ENCODE measurements around the gene TRIO.

The TRIO gene

GRCh38 chr5:14173377-14174229, 30.5 kb downstream of the TRIO start:
- Mint-ChIP-seq H3K27me3 (no peaks in the 10 kb centered on the region), H3K27ac (peak overlapping the region; percentile 77), H3K36me3 (peaks cover 2 to 3% of the 10 kb centered on the region in 2 donors), H3K4me3 (peak overlapping the region; percentile 71 to 77), H3K4me1 (peaks cover 52 to 74% of the 10 kb centered on the region in 2 donors), H3K9me3 (no peaks in the 10 kb centered on the region)
- DNase-seq (no peak), ATAC-seq (replicated peaks) (peak; percentile 30 to 34)

- H3K9me3 Mint-ChIP-seq = no peaks in the 10 kb centered on the region
- H3K27me3 Mint-ChIP-seq = no peaks in the 10 kb centered on the region
- H3K4me1 Mint-ChIP-seq = peaks cover 46 to 72% of the 10 kb centered on the region in 2 donors
- no peak for DNase-seq
- peak overlapping the region; percentile 71 to 77 for H3K4me3 Mint-ChIP-seq
- peak; percentile 42 to 50 for ATAC-seq (replicated peaks)
- H3K36me3 Mint-ChIP-seq = peaks cover under 1 to 2% of the 10 kb centered on the region in 2 donors
- H3K27ac Mint-ChIP-seq = peak overlapping the region; percentile 77
Measured at GRCh38 chr5:14174230-14174636, 31.1 kb downstream of the TRIO start.

GRCh38 chr5:14175381-14175780, 32.2 kb downstream of the TRIO start:
- no peak for ATAC-seq (replicated peaks)
- H3K9me3 Mint-ChIP-seq = no peaks in the 10 kb centered on the region
- H3K4me1 Mint-ChIP-seq = peaks cover 40 to 63% of the 10 kb centered on the region in 2 donors
- peaks cover 0 to 2% of the 10 kb centered on the region in 2 donors for H3K36me3 Mint-ChIP-seq
- H3K27ac Mint-ChIP-seq = no peak overlapping the region
- H3K4me3 Mint-ChIP-seq = no peak overlapping the region
- H3K27me3 Mint-ChIP-seq = no peaks in the 10 kb centered on the region
- no peak for DNase-seq

DNA sequence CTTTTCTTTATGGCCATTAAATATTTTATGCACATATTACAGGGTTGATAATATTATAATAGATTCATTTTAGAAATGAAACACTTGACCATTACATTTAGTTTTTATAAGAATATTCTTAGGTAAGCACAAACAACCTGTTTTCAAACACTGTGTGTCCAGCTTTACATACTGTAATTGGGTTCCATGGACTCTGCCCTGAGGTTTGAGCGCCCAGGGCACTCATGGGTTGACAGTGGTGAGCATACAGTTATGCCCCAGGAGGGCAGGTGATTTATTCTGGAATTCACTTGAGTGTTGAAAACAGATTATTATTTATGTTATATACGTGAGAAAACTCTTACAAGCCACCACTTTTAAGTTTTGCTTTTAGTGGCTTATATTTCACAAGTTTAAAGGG, 33.7 kb downstream of the TRIO start:
- Mint-ChIP-seq H3K4me1 (peaks cover 37 to 62% of the 10 kb centered on the region in 2 donors), H3K4me3 (no peak overlapping the region), H3K27ac (no peak overlapping the region), H3K36me3 (peaks cover under 1 to 2% of the 10 kb centered on the region in 2 donors), H3K9me3 (no peaks in the 10 kb centered on the region), H3K27me3 (no peaks in the 10 kb centered on the region)
- ATAC-seq (replicated peaks) = no peak
- DNase-seq = no peak

GRCh38 chr5:14177634-14178033, 34.5 kb downstream of the TRIO start:
- Mint-ChIP-seq H3K27ac (peak overlapping the region; percentile 62), H3K27me3 (no peaks in the 10 kb centered on the region), H3K9me3 (no peaks in the 10 kb centered on the region), H3K4me3 (no peak overlapping the region), H3K4me1 (peaks cover 34 to 60% of the 10 kb centered on the region in 2 donors), H3K36me3 (peaks cover 2 to 3% of the 10 kb centered on the region in 2 donors)
- DNase-seq = no peak
- ATAC-seq (replicated peaks) = no peak

GRCh38 chr5:14178091-14178490, 34.9 kb downstream of the TRIO start:
- ATAC-seq (replicated peaks) (no peak), DNase-seq (no peak)
- Mint-ChIP-seq H3K27ac (no peak overlapping the region), H3K27me3 (no peaks in the 10 kb centered on the region), H3K4me1 (peaks cover 34 to 60% of the 10 kb centered on the region in 2 donors), H3K36me3 (peaks cover 0 to 7% of the 10 kb centered on the region in 2 donors), H3K9me3 (no peaks in the 10 kb centered on the region), H3K4me3 (no peak overlapping the region)

DNA sequence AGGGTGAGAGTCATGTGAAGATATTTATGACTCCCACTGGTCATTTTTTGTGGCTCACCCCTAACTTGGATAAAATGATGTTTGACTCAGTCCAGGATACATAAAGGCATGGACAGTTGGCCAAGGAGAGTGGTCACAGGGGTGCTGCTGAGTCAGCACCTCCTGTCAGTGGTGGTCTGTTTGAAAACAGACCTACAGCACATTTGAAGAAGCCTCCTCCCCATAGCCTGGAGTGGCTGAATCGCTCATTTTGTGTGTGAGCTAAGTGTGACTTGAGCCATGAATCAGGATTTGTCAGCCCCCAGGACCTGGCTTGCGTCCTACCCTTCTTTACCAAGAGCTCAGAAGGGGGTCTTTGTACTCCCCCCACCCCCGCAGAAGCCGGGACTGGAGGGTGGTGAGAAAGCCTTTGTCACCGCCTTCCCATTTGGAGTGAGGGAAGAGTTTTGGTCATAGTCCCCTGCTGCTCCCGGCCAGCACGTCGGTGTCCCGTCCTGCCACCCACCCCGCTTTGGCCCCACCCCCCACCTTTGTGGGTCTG, 35.6 kb downstream of the TRIO start:
- Mint-ChIP-seq H3K27me3 (no peaks in the 10 kb centered on the region), H3K4me3 (no peak overlapping the region), H3K27ac (no peak overlapping the region), H3K9me3 (no peaks in the 10 kb centered on the region), H3K4me1 (peaks cover 32 to 60% of the 10 kb centered on the region in 2 donors), H3K36me3 (peaks cover 0 to 7% of the 10 kb centered on the region in 2 donors)
- ATAC-seq (replicated peaks) (no peak), DNase-seq (no peak)

- Mint-ChIP-seq H3K9me3 (no peaks in the 10 kb centered on the region), H3K36me3 (peaks cover 0 to 7% of the 10 kb centered on the region in 2 donors), H3K27ac (no peak overlapping the region), H3K27me3 (no peaks in the 10 kb centered on the region), H3K4me3 (no peak overlapping the region), H3K4me1 (peaks cover 28 to 60% of the 10 kb centered on the region in 2 donors)
- no peak for ATAC-seq (replicated peaks)
- DNase-seq = no peak
Measured at GRCh38 chr5:14179446-14179845, 36.3 kb downstream of the TRIO start.

- H3K4me1 Mint-ChIP-seq = peaks cover 35 to 63% of the 10 kb centered on the region in 2 donors
- H3K27ac Mint-ChIP-seq = no peak overlapping the region
- DNase-seq (no peak), ATAC-seq (replicated peaks) (no peak)
- no peak overlapping the region for H3K4me3 Mint-ChIP-seq
- no peaks in the 10 kb centered on the region for H3K27me3 Mint-ChIP-seq
- peaks cover 0 to 7% of the 10 kb centered on the region in 2 donors for H3K36me3 Mint-ChIP-seq
- no peaks in the 10 kb centered on the region for H3K9me3 Mint-ChIP-seq
Measured at GRCh38 chr5:14180437-14180836, 37.3 kb downstream of the TRIO start.

DNA sequence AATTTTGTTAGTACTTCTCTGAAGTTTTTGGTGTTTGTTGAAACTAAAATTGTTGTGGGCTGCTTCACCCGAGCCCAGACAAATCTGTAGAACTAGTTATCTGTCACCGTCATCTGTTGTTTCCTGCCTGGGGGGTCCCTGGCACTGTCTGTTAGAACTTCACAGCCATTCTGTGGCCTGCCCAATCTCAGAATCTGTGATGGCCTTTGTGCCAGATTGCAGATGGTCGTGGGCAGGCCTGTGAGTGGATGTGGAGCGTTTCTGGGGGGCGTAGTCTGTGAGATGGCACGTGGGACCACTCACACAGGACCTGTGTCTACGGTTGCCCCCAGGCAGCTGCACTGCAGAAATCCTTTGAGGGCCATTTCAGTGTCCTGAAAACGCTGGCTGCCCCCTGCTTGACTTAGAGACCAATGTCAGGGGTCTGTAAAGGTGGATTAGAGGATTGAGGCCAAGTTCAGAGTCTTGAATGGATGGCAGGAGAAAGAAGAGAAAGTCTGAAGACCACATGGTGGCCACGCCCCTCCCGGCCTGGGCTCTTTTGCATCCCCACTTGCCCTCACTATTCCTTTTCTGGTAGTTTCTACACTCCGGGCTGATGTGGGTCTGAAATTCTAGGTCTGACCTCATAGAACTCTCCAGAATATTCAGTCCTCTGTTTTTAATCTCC, 38.3 kb downstream of the TRIO start:
- ATAC-seq (replicated peaks) = no peak
- Mint-ChIP-seq H3K36me3 (peaks cover 0 to 7% of the 10 kb centered on the region in 2 donors), H3K4me1 (peaks cover 39 to 71% of the 10 kb centered on the region in 2 donors)

DNA sequence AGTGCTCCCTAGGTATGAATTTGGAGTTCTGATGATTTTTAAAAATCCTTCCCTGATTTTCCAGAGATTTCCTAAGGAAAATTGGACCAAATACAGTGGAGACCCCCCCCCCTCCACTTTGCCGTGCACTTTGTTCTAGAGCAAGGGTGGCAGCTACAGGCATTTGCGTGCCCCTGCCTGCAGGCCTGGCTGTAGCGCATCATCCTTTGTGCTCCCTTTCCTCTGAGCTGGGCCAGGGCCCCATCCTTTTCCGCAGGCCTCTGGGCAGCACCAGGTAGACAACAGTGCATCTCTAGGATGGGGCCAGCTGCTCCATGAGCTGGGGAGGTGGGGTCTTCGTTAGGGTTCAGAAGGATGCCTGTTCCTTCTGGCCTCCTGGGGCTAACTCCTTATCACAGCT, 39.6 kb downstream of the TRIO start:
- Mint-ChIP-seq H3K27me3 (no peaks in the 10 kb centered on the region), H3K36me3 (peaks cover 0 to 7% of the 10 kb centered on the region in 2 donors), H3K4me1 (peaks cover 45 to 75% of the 10 kb centered on the region in 2 donors), H3K4me3 (no peak overlapping the region), H3K27ac (peak overlapping the region; percentile 56), H3K9me3 (no peaks in the 10 kb centered on the region)
- no peak for DNase-seq
- ATAC-seq (replicated peaks) = no peak

More for the DNA sequence above, 38.3 kb downstream of the TRIO start:
- no peak overlapping the region for H3K27ac Mint-ChIP-seq
- H3K4me3 Mint-ChIP-seq = no peak overlapping the region
- no peak for DNase-seq
- no peaks in the 10 kb centered on the region for H3K9me3 Mint-ChIP-seq
- H3K27me3 Mint-ChIP-seq = no peaks in the 10 kb centered on the region

GRCh38 chr5:14183187-14183939, 40.2 kb downstream of the TRIO start:
- H3K4me1 Mint-ChIP-seq = peaks cover 41 to 73% of the 10 kb centered on the region in 2 donors
- H3K27ac Mint-ChIP-seq = peak overlapping the region; percentile 56
- no peak for DNase-seq
- H3K36me3 Mint-ChIP-seq = peaks cover 0 to 7% of the 10 kb centered on the region in 2 donors
- H3K4me3 Mint-ChIP-seq = no peak overlapping the region
- H3K27me3 Mint-ChIP-seq = no peaks in the 10 kb centered on the region
- no peak for ATAC-seq (replicated peaks)
- H3K9me3 Mint-ChIP-seq = no peaks in the 10 kb centered on the region

GRCh38 chr5:14184082-14184481, 40.9 kb downstream of the TRIO start:
- Mint-ChIP-seq H3K4me3 (no peak overlapping the region), H3K9me3 (no peaks in the 10 kb centered on the region), H3K27me3 (no peaks in the 10 kb centered on the region), H3K27ac (no peak overlapping the region), H3K4me1 (peaks cover 44 to 72% of the 10 kb centered on the region in 2 donors), H3K36me3 (peaks cover 0 to 7% of the 10 kb centered on the region in 2 donors)
- no peak for ATAC-seq (replicated peaks)
- no peak for DNase-seq

GRCh38 chr5:14184725-14185124, 41.6 kb downstream of the TRIO start:
- Mint-ChIP-seq H3K27me3 (no peaks in the 10 kb centered on the region), H3K4me1 (peaks cover 46 to 77% of the 10 kb centered on the region in 2 donors)
- no peak for DNase-seq

More at GRCh38 chr5:14184725-14185124, 41.6 kb downstream of the TRIO start:
- H3K9me3 Mint-ChIP-seq = no peaks in the 10 kb centered on the region
- H3K36me3 Mint-ChIP-seq = peaks cover 0 to 7% of the 10 kb centered on the region in 2 donors
- H3K4me3 Mint-ChIP-seq = no peak overlapping the region
- no peak overlapping the region for H3K27ac Mint-ChIP-seq
- ATAC-seq (replicated peaks) = no peak

All from stimulated activated naive B cell treated with anti-CD40 and anti-IgM and Interleukin-4, amounts not matched to agents 10 μg/mL and 1 μg/mL and 100 μg/mL, for 72 hours (primary cell).